Activated T-helper 17 cell treated with anti-CD3 and anti-CD28 coated beads, Interleukin-2, amount 50 U/mL, for 72 hours (primary cell): ENCODE measurements around the gene CDH22. TPM values are rescaled to one million over a fixed set of nuclear protein-coding genes. Genes with fewer than 3 reads are reported as not detected.
A peak's percentile ranks its signal among the peaks of the same experiment; 100 is the strongest.

Experiments
- ATAC-seq: fragments of 150-1000 bp; cut with Tn5 transposase; replicated peaks from 2 replicates; pipeline ENCODE4 v1.10.0; 2021; ENCODE audit warnings: mild to moderate bottlenecking, moderate library complexity
- H3K27ac Mint-ChIP-seq: one replicate; pipeline ENCODE4 v1.8.0; 2022; ENCODE audit warnings: mixed read lengths
- H3K27me3 Mint-ChIP-seq: one replicate; pipeline ENCODE4 v1.8.0; 2022; ENCODE audit warnings: mixed read lengths
- H3K36me3 Mint-ChIP-seq: one replicate; pipeline ENCODE4 v1.8.0; 2022; ENCODE audit warnings: low read depth, mild to moderate bottlenecking, mixed read lengths
- H3K4me1 Mint-ChIP-seq: one replicate; pipeline ENCODE4 v1.8.0; 2022; ENCODE audit warnings: mixed read lengths
- H3K4me3 Mint-ChIP-seq: one replicate; pipeline ENCODE4 v1.8.0; 2022; ENCODE audit warnings: mild to moderate bottlenecking, mixed read lengths
- H3K9me3 Mint-ChIP-seq: one replicate; pipeline ENCODE4 v1.8.0; 2022; ENCODE audit warnings: mixed read lengths
- total RNA-seq, 2 donors: library from RNA; stranded (reverse); gene quantifications; one replicate each; pipeline ENCODE4 v1.2.3, GENCODE V29; 2022

CDH22 gene
- total RNA-seq, 2 donors from 2014 or later, result not detected

- Mint-ChIP-seq H3K4me1 (no peaks in the 10 kb centered on the region), H3K36me3 (no peaks in the 10 kb centered on the region), H3K27ac (no peak overlapping the region), H3K27me3 (peaks cover 28% of the 10 kb centered on the region), H3K9me3 (no peaks in the 10 kb centered on the region), H3K4me3 (no peak overlapping the region)
- no peak for ATAC-seq
Observed at GRCh38 chr20:46144432-46145025, 163.8 kb downstream of the CDH22 start.

- Mint-ChIP-seq H3K27ac (no peak overlapping the region), H3K9me3 (no peaks in the 10 kb centered on the region), H3K4me3 (no peak overlapping the region), H3K36me3 (no peaks in the 10 kb centered on the region), H3K4me1 (no peaks in the 10 kb centered on the region), H3K27me3 (peaks cover 34% of the 10 kb centered on the region)
- no peak for ATAC-seq
Observed at GRCh38 chr20:46142124-46142523, 166.2 kb downstream of the CDH22 start.

- Mint-ChIP-seq H3K36me3 (no peaks in the 10 kb centered on the region), H3K27me3 (peaks cover 40% of the 10 kb centered on the region)
Observed at GRCh38 chr20:46139908-46140482, 168.3 kb downstream of the CDH22 start.

DNA sequence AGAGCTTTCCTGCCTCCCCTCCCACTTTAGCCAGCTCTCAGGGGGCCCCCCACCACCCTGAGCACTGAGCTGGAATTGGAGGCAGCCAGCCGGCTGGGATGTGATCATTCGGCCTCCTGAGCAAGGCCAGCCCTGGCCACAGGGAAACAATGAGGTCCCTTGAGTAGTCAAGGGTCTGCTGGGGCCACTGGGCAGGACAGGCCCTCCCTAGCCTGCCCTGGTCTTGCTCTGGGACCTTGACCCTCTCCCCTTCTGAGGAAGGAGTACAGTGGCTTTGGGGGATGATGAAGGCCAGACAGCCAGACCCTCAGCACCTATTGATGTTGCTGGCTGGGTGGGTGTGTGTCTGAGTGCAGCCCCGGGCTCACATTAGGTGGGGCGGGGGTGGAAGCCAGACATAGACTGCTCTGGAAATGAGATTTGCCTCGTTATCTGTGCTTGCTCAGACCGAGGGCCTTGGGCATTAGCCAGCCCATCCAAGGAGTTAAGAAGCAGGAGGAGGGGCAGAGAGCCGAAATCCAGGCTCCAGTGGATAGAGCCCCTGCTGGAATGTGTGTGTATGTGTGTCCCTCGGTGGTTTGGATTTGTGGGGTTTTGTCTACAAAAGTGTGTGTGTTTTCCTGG is 168.9 kb downstream of the CDH22 start:
- no peak for ATAC-seq
- no peak overlapping the region for H3K4me3 Mint-ChIP-seq
- H3K9me3 Mint-ChIP-seq, result no peaks in the 10 kb centered on the region
- peaks cover 41% of the 10 kb centered on the region for H3K27me3 Mint-ChIP-seq
- no peak overlapping the region for H3K27ac Mint-ChIP-seq
- no peaks in the 10 kb centered on the region for H3K36me3 Mint-ChIP-seq
- no peaks in the 10 kb centered on the region for H3K4me1 Mint-ChIP-seq

More at GRCh38 chr20:46139908-46140482, 168.3 kb downstream of the CDH22 start:
- Mint-ChIP-seq H3K4me3 (no peak overlapping the region), H3K9me3 (no peaks in the 10 kb centered on the region), H3K27ac (no peak overlapping the region), H3K4me1 (no peaks in the 10 kb centered on the region)
- ATAC-seq, result no peak

DNA sequence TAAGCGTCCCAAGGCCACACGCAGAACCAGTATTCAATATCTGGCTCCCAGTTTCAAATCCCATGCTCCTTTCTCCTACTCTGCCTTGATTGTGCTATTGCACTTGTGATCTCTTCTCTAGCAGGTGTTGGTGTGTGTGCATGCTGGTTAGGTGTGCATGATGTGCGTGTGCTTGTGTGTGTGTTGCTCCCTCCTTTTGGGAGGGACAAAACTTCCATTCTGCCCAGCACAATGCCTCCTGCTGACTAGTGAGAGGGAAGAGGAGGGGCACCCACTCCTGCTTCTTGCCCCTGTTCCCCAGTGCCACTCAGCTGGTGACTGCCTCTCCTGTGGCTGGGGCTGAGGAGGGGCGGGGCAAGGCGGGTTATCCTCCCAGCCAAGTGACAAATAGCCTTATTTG is 170.5 kb downstream of the CDH22 start:
- Mint-ChIP-seq H3K4me1 (no peaks in the 10 kb centered on the region), H3K9me3 (no peaks in the 10 kb centered on the region), H3K27ac (no peak overlapping the region), H3K27me3 (peaks cover 37% of the 10 kb centered on the region), H3K36me3 (no peaks in the 10 kb centered on the region), H3K4me3 (no peak overlapping the region)
- no peak for ATAC-seq

GRCh38 chr20:46135856-46136633 is 172.3 kb downstream of the CDH22 start:
- H3K36me3 Mint-ChIP-seq, result no peaks in the 10 kb centered on the region
- H3K9me3 Mint-ChIP-seq, result no peaks in the 10 kb centered on the region
- no peaks in the 10 kb centered on the region for H3K4me1 Mint-ChIP-seq
- no peak for ATAC-seq
- H3K27me3 Mint-ChIP-seq, result peaks cover 32% of the 10 kb centered on the region
- H3K4me3 Mint-ChIP-seq, result no peak overlapping the region
- no peak overlapping the region for H3K27ac Mint-ChIP-seq

GRCh38 chr20:46134716-46135115 is 173.6 kb downstream of the CDH22 start:
- Mint-ChIP-seq H3K36me3 (no peaks in the 10 kb centered on the region), H3K27ac (no peak overlapping the region), H3K4me1 (no peaks in the 10 kb centered on the region), H3K9me3 (no peaks in the 10 kb centered on the region), H3K4me3 (no peak overlapping the region), H3K27me3 (peaks cover 29% of the 10 kb centered on the region)
- ATAC-seq, result no peak

DNA sequence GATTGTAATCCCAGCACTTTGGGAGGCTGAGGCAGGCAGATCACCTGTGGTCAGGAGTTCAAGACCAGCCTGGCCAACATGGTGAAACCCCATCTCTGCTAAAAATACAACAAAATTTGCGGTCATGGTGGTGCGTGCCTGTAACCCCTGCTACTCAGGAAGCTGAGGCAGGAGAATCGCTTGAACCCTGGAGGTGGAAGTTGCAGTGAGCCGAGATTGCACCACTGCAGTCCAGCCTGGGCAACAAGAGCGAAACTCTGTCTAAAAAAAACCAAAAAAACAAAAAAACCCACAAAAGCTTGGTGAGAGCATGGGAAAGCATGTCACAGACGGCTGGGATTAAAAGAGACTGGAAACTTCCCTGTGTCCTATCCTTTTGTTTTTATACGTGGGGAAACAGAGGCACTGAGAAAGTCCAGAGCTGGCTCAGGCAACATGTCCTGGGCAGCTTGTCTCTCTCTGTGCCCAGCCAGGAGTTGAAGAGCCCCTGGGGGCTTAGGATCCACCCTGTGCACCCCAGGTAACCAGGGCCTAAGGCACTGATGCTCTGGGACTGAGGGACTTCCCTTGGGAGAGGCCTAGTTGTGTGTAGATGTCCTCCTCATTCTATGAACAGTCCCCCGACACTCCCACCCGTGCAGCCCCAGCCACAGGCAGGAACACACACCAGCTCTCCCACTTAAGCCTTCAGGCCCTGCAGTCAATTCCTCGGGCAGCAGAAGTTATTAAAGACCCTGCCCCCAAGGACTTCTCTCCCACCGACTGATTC is 174.2 kb downstream of the CDH22 start:
- Mint-ChIP-seq H3K4me3 (no peak overlapping the region), H3K27ac (no peak overlapping the region), H3K9me3 (no peaks in the 10 kb centered on the region), H3K4me1 (no peaks in the 10 kb centered on the region), H3K36me3 (no peaks in the 10 kb centered on the region), H3K27me3 (peaks cover 26% of the 10 kb centered on the region)
- ATAC-seq, result no peak

GRCh38 chr20:46132705-46133120 is 175.6 kb downstream of the CDH22 start:
- no peak overlapping the region for H3K27ac Mint-ChIP-seq
- no peak overlapping the region for H3K4me3 Mint-ChIP-seq
- peak; percentile 83 for ATAC-seq
- no peaks in the 10 kb centered on the region for H3K4me1 Mint-ChIP-seq
- no peaks in the 10 kb centered on the region for H3K9me3 Mint-ChIP-seq
- no peaks in the 10 kb centered on the region for H3K36me3 Mint-ChIP-seq
- H3K27me3 Mint-ChIP-seq, result peaks cover 26% of the 10 kb centered on the region

DNA sequence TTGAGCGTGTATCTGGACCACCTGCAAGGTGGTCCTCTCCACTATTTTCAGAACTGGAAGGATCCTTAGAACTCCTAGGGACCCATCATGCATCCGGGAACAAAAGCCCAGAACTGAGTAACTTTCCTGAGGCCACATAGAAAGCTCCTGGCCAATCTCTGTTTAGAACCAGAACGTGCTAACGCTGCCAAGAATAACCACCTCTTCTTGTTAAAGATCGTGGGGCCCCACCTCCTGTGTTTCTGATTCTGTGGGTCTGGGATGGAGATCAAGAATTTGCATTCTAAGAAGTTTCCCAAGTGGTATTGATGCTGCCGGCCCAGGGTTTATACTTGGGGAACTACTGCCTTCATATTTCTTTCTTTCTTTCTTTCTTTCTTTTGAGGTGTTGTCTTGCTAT is 176.9 kb downstream of the CDH22 start:
- ATAC-seq, result no peak
- no peak overlapping the region for H3K27ac Mint-ChIP-seq
- peaks cover 24% of the 10 kb centered on the region for H3K27me3 Mint-ChIP-seq
- no peaks in the 10 kb centered on the region for H3K4me1 Mint-ChIP-seq
- H3K9me3 Mint-ChIP-seq, result no peaks in the 10 kb centered on the region
- no peak overlapping the region for H3K4me3 Mint-ChIP-seq
- H3K36me3 Mint-ChIP-seq, result no peaks in the 10 kb centered on the region

DNA sequence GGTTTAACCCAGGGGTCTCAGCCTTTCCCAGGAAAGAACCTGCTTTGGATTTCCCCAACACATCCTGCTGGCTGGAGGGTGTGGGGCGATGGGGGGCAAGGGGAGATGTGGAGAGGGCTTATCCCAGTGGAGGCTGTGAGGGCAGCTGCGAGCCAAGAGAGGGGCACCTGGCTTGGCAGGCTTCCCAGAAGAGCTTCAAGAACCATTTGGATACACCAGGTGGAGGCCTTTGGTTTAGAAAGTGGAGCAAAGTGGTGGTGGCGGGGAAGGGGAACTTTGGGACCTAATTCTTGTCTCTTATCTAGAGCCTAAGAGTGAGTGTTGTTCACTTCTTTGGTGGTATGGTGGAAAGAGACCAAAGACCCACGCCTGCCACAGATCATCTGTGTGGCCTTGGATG is 177.8 kb downstream of the CDH22 start:
- H3K9me3 Mint-ChIP-seq, result no peaks in the 10 kb centered on the region
- H3K36me3 Mint-ChIP-seq, result no peaks in the 10 kb centered on the region
- H3K27ac Mint-ChIP-seq, result no peak overlapping the region
- no peaks in the 10 kb centered on the region for H3K4me1 Mint-ChIP-seq
- H3K4me3 Mint-ChIP-seq, result no peak overlapping the region
- peak; percentile 48 for ATAC-seq
- peaks cover 24% of the 10 kb centered on the region for H3K27me3 Mint-ChIP-seq

GRCh38 chr20:46129955-46130481 is 178.3 kb downstream of the CDH22 start:
- Mint-ChIP-seq H3K27ac (no peak overlapping the region), H3K27me3 (peaks cover 23% of the 10 kb centered on the region), H3K36me3 (no peaks in the 10 kb centered on the region), H3K4me1 (no peaks in the 10 kb centered on the region), H3K4me3 (no peak overlapping the region), H3K9me3 (no peaks in the 10 kb centered on the region)
- ATAC-seq, result no peak

DNA sequence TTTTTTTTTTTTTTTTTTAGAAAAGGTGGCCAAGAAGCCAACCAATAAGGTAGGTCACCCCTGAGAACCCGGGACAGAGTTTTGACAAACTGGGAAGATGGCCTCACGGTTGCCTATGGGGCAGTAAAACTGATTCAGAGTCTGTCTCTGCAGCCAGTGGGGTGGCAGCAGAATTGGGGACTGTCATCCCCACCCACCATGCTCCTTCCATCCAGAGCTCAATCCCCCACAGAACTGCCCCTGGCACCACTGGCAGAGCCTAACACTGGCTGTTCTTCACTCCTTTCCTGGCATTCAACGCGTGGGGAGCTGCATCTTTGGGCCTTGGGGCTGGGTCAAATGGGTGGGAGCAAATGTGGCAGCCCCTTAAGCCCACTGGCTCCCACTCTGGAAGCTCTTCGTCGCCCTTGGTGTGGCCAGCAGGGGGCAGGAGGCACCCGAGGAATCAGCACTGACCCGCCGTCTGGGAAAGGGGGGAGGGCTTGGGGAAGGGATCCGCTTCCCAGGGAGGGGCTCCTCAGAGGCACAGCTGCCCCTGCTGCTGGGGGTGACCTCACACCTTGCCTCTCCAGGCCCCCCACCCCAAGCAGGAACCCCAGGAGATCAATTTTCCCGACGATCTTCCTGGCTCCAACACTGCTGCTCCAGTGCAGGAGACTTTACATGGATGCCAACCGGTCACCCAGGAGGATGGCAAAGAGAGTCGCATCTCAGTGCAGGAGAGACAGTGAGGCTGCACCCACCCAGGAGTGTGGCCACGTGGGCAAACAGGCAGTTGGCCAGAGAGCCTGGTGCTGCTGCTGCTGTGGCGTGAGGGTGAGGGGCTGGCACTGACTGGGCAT is 179.8 kb downstream of the CDH22 start:
- Mint-ChIP-seq H3K27ac (no peak overlapping the region), H3K36me3 (no peaks in the 10 kb centered on the region)
- ATAC-seq, result no peak

More for the DNA sequence above, 179.8 kb downstream of the CDH22 start:
- H3K4me1 Mint-ChIP-seq, result no peaks in the 10 kb centered on the region
- no peak overlapping the region for H3K4me3 Mint-ChIP-seq
- peaks cover 21% of the 10 kb centered on the region for H3K27me3 Mint-ChIP-seq
- no peaks in the 10 kb centered on the region for H3K9me3 Mint-ChIP-seq
